GM12872 (cell line): Measurements from ENCODE around the gene TMEM158.

ENCODE experiments used
- TF ChIP-seq, protein P1 (sequence below): IDR thresholded peaks from 3 replicates; pipeline ENCODE4 v1.5.1; 2011; ENCODE audit warnings: low read depth, mild to moderate bottlenecking, low read length, moderate library complexity; ENCODE audit not compliant: insufficient read depth

Gene TMEM158

DNA sequence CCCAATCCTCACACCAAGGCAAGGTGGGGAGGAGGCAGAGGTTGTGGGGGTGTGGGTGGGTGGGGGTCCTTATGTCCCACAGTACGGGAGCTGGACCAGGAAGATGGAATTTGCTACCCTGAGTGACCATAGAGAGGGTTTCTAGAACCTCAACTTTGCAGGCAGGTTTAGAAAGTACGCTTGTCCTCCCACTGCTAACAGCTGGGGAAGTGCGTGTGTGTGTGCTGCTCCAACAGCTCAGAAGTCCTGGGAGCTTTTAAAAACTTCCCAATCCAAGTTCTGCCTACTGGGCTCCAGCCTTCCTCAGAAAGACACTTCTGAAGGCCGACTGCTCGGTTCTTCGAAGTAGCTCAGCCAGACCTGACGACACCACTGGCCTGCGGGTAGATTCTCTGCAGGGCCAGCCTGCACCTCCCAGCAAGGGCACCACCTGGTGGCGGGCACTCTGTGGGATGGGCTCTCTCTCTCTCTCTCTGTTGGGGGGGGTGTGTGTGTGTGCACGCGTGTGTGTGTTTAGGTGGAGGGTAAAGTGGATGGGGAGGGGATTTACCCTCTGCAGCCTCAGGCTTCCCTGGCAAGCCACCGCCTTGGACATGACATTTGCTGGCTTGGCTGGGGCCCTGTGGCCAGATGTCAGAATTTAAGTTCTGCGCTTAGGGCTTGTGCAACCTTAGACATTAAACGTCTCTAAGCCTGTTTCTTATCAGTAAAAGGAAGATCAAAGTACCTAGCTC, 15.6 kb downstream of the TMEM158 start:
- TF ChIP-seq, protein P1, sequence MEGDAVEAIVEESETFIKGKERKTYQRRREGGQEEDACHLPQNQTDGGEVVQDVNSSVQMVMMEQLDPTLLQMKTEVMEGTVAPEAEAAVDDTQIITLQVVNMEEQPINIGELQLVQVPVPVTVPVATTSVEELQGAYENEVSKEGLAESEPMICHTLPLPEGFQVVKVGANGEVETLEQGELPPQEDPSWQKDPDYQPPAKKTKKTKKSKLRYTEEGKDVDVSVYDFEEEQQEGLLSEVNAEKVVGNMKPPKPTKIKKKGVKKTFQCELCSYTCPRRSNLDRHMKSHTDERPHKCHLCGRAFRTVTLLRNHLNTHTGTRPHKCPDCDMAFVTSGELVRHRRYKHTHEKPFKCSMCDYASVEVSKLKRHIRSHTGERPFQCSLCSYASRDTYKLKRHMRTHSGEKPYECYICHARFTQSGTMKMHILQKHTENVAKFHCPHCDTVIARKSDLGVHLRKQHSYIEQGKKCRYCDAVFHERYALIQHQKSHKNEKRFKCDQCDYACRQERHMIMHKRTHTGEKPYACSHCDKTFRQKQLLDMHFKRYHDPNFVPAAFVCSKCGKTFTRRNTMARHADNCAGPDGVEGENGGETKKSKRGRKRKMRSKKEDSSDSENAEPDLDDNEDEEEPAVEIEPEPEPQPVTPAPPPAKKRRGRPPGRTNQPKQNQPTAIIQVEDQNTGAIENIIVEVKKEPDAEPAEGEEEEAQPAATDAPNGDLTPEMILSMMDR: peak; percentile 86

DNA sequence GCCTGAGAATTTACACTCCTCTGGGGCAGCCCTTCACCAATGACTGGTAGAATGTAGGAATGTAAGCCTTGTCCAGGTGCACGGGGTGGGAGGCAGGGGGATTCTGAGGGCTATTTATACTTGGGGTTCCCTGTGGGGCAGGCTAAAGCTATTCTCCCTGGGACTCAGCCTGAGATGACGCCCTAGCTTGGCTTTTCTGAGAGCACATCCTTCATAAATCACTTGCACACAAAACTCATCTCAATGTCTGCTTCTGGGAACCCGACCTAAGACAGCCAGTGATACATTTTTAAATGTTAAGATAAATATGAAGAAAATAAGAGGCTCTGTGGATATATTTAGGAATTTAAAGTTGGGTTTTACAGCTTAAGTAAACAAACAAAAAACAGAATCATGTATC, 16.6 kb downstream of the TMEM158 start:
- TF ChIP-seq, protein P1: no peak

DNA sequence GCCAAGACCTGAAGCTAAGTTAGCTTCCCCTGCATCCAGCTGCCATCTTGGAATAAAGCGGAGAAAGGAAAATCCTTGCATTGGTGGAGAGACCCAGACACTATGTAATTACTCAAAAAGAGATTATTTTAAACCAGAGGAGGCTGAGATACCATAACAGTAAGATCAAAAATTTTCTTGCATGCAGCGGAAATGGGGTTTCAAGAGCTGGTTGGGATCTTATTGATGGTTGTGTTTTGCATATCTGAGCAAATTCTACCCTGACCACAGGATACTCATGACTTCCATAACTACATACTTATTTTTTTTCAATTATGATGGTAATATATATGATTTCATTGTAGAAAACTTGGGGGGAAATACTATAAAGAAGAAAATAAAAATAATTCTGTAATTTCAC, 17.5 kb downstream of the TMEM158 start:
- TF ChIP-seq, protein P1: no peak

DNA sequence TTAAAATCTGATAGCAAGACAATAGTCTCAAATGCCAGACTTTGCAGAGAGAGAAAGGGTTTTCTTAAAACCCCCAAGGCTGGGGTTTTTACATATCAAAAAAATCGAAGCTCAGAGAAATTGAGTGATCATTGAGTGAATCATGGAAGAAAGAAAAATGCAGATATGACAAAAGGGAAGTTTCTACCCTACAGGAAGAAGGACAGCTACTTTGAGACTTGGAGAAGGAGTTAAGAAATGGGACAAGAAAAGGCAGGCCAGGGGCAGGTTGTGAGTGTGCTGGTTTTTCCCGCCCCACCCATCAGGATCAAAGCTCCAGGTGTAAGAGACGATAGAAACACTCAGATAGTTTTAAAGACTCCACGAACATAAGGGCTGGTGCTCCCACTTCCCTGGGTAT, 18.6 kb downstream of the TMEM158 start:
- TF ChIP-seq, protein P1: no peak

DNA sequence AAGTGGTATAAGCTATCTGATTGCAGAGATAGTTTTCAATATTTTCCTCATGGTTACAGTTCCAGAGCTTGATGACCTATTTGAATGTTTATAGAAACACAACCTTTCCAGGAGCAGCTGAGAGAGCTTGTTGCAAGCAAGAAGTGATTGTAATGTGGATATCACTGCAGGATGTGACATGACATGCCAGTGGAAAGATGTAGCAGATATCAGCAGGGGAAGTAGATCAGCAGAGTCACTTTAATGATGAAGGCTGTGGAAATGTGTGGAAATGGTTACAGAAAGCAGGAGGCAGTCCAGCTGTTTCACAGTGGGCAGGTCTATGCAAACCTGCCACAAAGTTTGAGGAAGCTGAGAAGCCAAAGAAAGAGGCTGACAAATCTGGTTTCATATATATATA, 21.0 kb downstream of the TMEM158 start:
- TF ChIP-seq, protein P1: no peak

DNA sequence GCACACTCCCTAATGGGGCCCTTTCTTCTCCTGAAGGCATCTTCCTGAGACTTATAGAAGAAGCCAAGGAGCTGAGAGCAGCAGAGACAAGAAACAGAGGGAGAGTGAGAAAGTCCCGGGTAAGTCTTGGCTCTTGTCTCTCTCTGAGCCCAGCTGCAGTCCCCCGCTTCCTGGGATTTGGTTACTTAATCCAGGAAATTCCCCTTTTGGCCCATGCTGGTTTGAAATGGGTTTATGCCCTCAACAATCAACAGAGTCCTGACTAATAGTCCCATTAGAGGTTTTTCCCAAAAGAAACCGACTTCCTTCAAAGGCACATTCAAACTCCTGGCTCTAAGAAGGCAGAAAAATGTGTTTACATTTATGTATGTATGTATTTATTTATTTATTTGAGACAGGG, 22.0 kb downstream of the TMEM158 start:
- TF ChIP-seq, protein P1: no peak

DNA sequence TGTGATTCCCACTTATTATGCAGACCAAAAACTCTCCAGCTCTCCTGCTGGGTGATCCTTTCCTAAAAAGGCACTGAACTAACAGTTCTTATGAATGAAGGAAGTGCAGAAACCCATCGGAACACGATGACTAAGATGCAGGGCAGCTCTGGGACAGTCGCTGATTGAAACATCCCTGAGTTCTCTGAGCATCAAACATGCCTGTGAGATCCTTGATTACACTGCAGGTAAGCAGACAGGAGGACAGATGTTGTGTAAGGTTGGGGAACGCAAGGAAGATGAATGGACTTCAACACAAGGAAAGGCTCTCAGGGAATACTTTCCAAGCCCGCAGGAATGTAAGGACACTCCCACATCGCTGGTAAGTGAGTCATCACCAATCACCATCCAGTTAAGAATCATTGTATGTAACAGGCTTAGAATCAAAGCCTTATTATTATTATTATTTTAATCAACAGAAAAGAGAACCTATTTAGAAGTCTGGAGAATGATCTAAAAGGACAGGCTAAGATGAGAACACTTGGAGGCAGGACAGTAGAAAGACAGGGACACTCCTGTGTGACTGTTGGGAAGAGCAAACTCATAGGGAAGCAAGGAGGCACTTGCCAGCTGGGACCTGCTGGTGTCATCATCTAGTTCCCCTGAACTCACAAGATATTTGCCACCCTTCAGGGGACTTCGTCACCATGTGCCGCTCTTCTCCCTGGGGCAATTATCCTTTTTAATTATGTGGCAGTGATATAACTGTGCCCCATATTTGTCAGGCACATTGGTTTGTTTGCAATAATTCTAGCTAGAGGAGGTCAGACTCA, 26.0 kb downstream of the TMEM158 start:
- TF ChIP-seq, protein P1: no peak
